ENCODE measurements around the gene PARD3. TPM values are rescaled to one million over a fixed set of nuclear protein-coding genes. Genes with fewer than 3 reads are reported as not detected.

Gene PARD3
- total RNA-seq, 1 experiment from 2014 or later = 46.3 TPM

GRCh38 chr10:34766266-34766600, 48.9 kb downstream of the PARD3 start:
- CTCF ChIA-PET = no interaction called here
- intact Hi-C loops (cut with micrococcal nuclease) = no loop called here

GRCh38 chr10:34764472-34764946, 50.6 kb downstream of the PARD3 start:
- ChIA-PET CTCF (interaction anchor here (0.5 kb wide), 1 partner anchor 19 kb away, joined by 3 read pairs; no protein-coding TSS in a partner anchor), RAD21 (ENCODE audit: low non-redundant PET in 1 of 2, low total read pairs in 2 of 2, uncharacterized antibody in 2 of 2, unreplicated experiment in 2 of 2) (interaction anchor here in 1 of 2 experiments (0.6 kb wide), 1 partner anchor 190 kb away, joined by 4 read pairs; no protein-coding TSS in a partner anchor), POLR2A (no interaction called here)
- TF ChIP-seq CBX3 (IDR thresholded peaks at IDR 0.05; ENCODE audit: low read depth) = no peak
- Histone ChIP-seq H3K27ac (ENCODE audit: low read depth, low read length) (no peak overlapping the region), H3K9me2 (ENCODE audit: insufficient read depth) (no peaks in the 10 kb centered on the region), H3K4me1 (ENCODE audit: control insufficient read depth in 1 of 2, insufficient read depth in 2 of 2, low read length in 2 of 2) (peaks cover 20 to 34% of the 10 kb centered on the region in 2 experiments), H3K36me3 (ENCODE audit: control insufficient read depth in 1 of 2, insufficient read depth in 2 of 2, low read length in 2 of 2) (no peaks in the 10 kb centered on the region), H3K4me2 (ENCODE audit: low read length) (no peak overlapping the region), H3K27me3 (ENCODE audit: insufficient read depth, low read length) (no peaks in the 10 kb centered on the region), H4K20me1 (ENCODE audit: insufficient read depth) (no peaks in the 10 kb centered on the region), H3K9me3 (ENCODE audit: control insufficient read depth in 1 of 2, insufficient read depth in 1 of 2, low read depth in 1 of 2, low read length in 2 of 2) (no peaks in the 10 kb centered on the region; a peak in 1 of 4 replicates), H3K9ac (ENCODE audit: low read length) (no peak overlapping the region), H2AFZ (ENCODE audit: low read depth, low read length, poor library complexity, severe bottlenecking) (no peak overlapping the region), H3K4me3 (replicated peaks in 1 of 2; ENCODE audit: low read depth in 1 of 2, low read length in 2 of 2) (no peak overlapping the region), H3K79me2 (ENCODE audit: insufficient read depth, low read length) (peaks cover 75% of the 10 kb centered on the region)
- ATAC-seq (no peak), DNase-seq (ENCODE audit: low read depth, low spot score) (no peak)
- no TSS peak for BruUV-seq (replicated peaks)
- intact Hi-C loops (cut with micrococcal nuclease) = no loop called here

More at GRCh38 chr10:34766266-34766600, 48.9 kb downstream of the PARD3 start:
- RAD21 ChIA-PET (ENCODE audit: low non-redundant PET in 1 of 2, low total read pairs in 2 of 2, uncharacterized antibody in 2 of 2, unreplicated experiment in 2 of 2) = no interaction called here
- Histone ChIP-seq H3K79me2 (ENCODE audit: insufficient read depth, low read length) (peaks cover 73% of the 10 kb centered on the region), H3K36me3 (ENCODE audit: control insufficient read depth in 1 of 2, insufficient read depth in 2 of 2, low read length in 2 of 2) (no peaks in the 10 kb centered on the region), H3K4me2 (ENCODE audit: low read length) (no peak overlapping the region), H3K4me3 (replicated peaks in 1 of 2; ENCODE audit: low read depth in 1 of 2, low read length in 2 of 2) (no peak overlapping the region), H3K27me3 (ENCODE audit: insufficient read depth, low read length) (no peaks in the 10 kb centered on the region), H3K9ac (ENCODE audit: low read length) (no peak overlapping the region), H4K20me1 (ENCODE audit: insufficient read depth) (no peaks in the 10 kb centered on the region), H3K4me1 (ENCODE audit: control insufficient read depth in 1 of 2, insufficient read depth in 2 of 2, low read length in 2 of 2) (peaks cover 16 to 28% of the 10 kb centered on the region in 2 experiments), H3K27ac (ENCODE audit: low read depth, low read length) (no peak overlapping the region), H2AFZ (ENCODE audit: low read depth, low read length, poor library complexity, severe bottlenecking) (no peak overlapping the region), H3K9me2 (ENCODE audit: insufficient read depth) (no peaks in the 10 kb centered on the region), H3K9me3 (ENCODE audit: control insufficient read depth in 1 of 2, insufficient read depth in 1 of 2, low read depth in 1 of 2, low read length in 2 of 2) (no peaks in the 10 kb centered on the region)
- POLR2A ChIA-PET = no interaction called here
- BruUV-seq (replicated peaks) = no TSS peak
- TF ChIP-seq SIN3A (IDR thresholded peaks at IDR 0.05; ENCODE audit: low read depth) (no peak), ATF3 (IDR thresholded peaks at IDR 0.05) (no peak), YY1 (IDR thresholded peaks at IDR 0.05; ENCODE audit: extremely low read depth, insufficient replicate concordance, low read depth, low read length) (no peak), JUND (IDR thresholded peaks at IDR 0.05) (no peak), SRF (IDR thresholded peaks at IDR 0.05; ENCODE audit: low read depth) (no peak), MAX (IDR thresholded peaks at IDR 0.05) (no peak), EZH2phosphoT487 (IDR thresholded peaks at IDR 0.05; ENCODE audit: borderline replicate concordance) (no peak), POLR2AphosphoS5 (IDR thresholded peaks at IDR 0.05; ENCODE audit: low read depth, low read length) (no peak), FOSL1 (IDR thresholded peaks at IDR 0.05; ENCODE audit: low read depth) (no peak), ZFX (IDR thresholded peaks at IDR 0.05) (no peak), SP1 (IDR thresholded peaks at IDR 0.05; ENCODE audit: low read depth) (no peak)
- DNase-seq (ENCODE audit: low read depth, low spot score) = no peak
- no peak for ATAC-seq

Data from HCT116 (cell line).